Urothelium cell line (cell line): Measurements from ENCODE around the gene BMPR1B.
"Not testable (repeated sequence)": the region's sequence is repeated elsewhere in the genome, so short reads cannot be mapped to it uniquely, and the experiment has no call there.

Source experiments
- DNase-seq: peaks from one replicate; pipeline ENCODE4 v3.0.0; 2011; ENCODE audit warnings: low spot score, mixed read lengths
- FAIRE-seq: peaks from 2 replicates; lab custom pipeline; 2011; peaks lifted over from hg19 to GRCh38; lab: Jason Lieb, UNC

The BMPR1B gene

GRCh38 chr4:94831607-94832006, 73.9 kb downstream of the BMPR1B start:
- FAIRE-seq (no peak), DNase-seq (no peak)

- DNase-seq, FAIRE-seq: not testable (repeated sequence)
Measured at GRCh38 chr4:94832329-94832728, 74.6 kb downstream of the BMPR1B start.

GRCh38 chr4:94833394-94833793, 75.6 kb downstream of the BMPR1B start:
- no peak for DNase-seq
- FAIRE-seq = no peak

DNA sequence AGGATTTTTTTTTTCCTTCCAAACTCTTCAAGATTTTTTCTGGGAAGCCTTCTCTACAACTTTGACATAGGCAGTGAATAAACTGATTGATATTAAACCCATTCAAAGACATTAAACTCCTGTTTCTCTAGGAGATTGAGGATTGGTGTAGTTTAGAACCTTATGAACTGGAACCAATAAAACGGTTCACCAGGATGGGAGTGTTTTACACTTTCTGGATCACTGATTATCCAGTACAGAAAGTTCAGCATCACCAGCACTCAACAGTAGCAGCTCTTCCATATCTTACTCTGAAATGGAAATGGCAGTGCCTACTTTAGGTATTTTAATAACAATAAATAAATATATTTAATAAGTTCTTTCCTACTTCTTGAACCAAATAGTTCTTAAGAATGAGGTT, 76.7 kb downstream of the BMPR1B start:
- no peak for FAIRE-seq

GRCh38 chr4:94841166-94841863, 83.6 kb downstream of the BMPR1B start:
- not testable (repeated sequence) for DNase-seq, FAIRE-seq

More for the DNA sequence above, 76.7 kb downstream of the BMPR1B start:
- no peak for DNase-seq

- no peak for FAIRE-seq
Measured at GRCh38 chr4:94841864-94842221, 84.1 kb downstream of the BMPR1B start.

DNA sequence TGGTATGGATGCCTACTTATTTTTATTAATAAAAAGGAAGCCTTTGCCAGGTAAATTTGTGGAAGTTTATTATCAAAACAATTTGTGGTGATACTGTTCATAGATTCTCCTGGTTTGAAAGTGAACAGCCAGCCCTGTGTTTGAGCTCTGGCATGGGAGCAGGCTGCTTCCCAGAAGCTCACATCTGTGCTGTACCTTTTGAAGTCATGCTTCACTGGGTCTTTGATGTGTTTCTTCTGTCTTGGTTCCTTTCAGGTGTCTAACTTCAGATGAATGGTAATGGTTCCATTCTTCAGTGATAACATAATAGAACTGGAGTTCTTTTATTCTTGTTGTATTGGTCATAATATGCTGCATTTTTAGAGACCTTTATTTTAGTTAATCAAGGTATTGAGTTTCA, 85.5 kb downstream of the BMPR1B start:
- FAIRE-seq (no peak), DNase-seq (no peak)

More at GRCh38 chr4:94841864-94842221, 84.1 kb downstream of the BMPR1B start:
- no peak for DNase-seq

DNA sequence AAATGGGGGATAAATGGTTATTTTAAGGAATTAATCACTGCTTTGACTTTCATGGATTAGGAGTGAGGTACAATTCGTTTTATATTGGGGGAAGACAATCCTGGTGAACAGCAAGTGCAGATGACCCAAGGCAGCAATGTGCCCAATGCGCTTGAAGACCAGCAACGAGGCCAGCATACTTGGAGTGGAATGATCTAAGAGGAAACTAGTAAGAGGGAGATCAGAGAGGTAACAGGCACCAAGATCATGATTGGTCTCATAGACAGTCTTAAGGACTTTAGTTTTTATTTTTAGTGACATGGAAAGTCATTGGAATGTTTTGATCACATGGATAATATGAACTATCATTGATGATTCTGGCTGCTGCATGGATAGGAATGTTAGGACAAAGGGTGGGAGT, 90.6 kb downstream of the BMPR1B start:
- DNase-seq (no peak), FAIRE-seq (no peak)

DNA sequence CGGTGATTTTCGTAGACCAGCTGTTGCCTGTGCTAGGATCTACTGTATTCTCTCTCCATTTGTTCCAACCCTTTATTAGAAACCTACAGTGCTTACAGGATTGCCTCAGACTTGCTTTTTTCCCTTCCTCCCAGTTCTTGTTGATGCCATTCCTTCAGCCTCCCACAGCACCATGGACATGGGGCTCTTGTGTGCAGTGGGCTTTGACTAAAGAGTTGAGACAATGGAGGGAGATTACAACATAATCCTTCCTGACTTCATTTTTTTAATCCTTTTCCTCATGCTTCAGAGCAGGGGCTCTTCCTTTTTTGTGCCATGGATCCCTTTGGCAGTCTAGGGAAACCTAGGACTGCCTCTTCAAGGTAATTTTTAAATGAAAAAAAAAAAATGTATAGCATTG, 92.1 kb downstream of the BMPR1B start:
- no peak for FAIRE-seq
- DNase-seq = no peak

GRCh38 chr4:94852616-94853015, 94.9 kb downstream of the BMPR1B start:
- no peak for FAIRE-seq

GRCh38 chr4:94856030-94856429, 98.3 kb downstream of the BMPR1B start:
- FAIRE-seq (no peak), DNase-seq (no peak)

More at GRCh38 chr4:94852616-94853015, 94.9 kb downstream of the BMPR1B start:
- no peak for DNase-seq

- no peak for DNase-seq
- no peak for FAIRE-seq
Measured at GRCh38 chr4:94870146-94870545, 112.4 kb downstream of the BMPR1B start.

DNA sequence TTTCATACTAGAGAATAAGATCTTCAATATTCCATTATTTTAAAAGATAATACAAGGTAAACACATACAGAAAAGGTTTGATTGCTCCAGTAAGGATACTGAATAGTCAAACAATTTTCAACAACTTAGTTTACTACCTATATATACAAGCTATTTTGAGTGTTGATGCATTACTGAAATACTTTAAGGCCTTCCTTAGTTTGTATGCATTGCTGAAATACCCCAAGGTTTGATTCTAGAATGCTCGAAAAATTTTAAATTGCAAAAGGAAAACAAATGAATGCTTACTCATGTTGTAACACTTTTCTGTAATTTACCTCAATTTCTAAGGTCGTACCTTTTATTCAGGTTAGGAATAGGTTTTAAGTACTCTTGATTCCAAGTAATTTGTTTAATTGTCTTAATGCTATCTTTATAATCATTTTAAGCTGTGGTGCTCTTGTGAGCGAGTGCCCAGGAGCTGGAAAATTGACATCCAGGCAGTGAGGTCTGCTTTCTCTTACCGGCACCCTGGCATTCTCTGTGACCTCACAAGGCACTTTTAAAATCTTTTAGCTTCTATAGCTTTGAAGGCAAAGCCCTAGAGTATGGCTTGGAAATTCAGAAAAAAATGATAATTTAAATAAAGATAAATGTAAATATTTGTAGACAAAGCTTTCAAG, 114.0 kb downstream of the BMPR1B start:
- DNase-seq (no peak), FAIRE-seq (no peak)

GRCh38 chr4:94877973-94878372, 120.2 kb downstream of the BMPR1B start:
- no peak for FAIRE-seq
- DNase-seq = no peak

DNA sequence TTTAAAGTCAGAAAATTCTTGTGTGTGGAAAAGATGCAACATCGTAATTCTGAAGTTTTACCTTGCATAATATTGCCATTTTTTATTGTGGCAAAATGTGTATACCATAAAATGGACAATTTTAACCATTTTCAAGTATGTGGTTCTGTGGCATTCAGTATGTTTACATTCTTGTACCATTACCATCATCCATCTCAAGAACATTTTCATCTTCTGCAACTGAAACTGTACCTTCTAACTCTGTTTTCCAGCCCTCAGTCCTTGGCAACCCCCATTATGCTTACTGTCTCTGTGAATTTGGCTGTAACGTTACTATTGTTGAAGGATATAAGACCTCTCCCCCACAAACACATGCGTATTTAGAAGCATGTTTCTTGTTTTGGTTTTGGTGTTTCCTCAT, 123.2 kb downstream of the BMPR1B start:
- FAIRE-seq (peak; percentile 32), DNase-seq (no peak)

DNA sequence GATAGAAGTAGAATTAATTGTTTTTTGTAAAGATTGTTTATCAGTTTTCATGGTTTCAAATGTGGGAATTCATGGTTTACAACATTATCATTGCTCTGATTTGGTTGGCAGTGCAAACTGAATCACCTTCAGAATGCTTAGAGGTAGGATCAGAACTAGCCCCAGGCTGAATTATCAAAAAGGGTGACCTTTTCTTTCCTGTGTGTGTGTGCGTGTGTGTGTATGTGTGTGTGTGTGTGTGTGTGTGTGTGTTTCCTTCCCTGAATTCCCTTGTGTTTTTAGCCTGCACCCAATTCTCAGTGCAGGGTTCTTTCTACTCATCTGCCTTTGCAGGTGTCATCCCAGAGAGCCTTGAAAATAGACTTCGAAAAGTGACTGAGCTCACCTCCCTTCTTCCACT, 125.0 kb downstream of the BMPR1B start:
- DNase-seq (no peak), FAIRE-seq (no peak)

- FAIRE-seq = no peak
- no peak for DNase-seq
Measured at GRCh38 chr4:94887027-94887426, 129.3 kb downstream of the BMPR1B start.

GRCh38 chr4:94889523-94889922, 131.8 kb downstream of the BMPR1B start:
- DNase-seq (no peak), FAIRE-seq (no peak)

DNA sequence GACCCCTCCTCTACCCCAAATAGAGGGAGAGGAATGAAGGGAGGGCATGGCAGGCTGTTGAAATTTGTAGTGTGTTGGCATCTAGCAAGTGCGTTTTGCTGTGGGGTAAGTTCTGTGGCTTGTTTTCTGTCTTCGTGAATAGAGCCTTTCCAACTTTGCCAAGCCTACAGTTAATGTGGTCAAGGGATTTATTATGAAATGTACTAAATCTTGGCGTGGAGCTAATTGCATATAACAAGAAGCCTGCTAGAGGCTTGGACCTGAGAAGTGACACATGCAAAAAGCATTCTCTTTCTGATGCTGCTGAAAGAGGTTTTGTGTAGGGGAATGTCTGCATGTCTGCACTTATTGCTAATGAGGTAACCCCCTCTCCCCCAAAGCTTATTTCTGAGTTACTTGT, 132.2 kb downstream of the BMPR1B start:
- DNase-seq (peak; percentile 26), FAIRE-seq (no peak)

DNA sequence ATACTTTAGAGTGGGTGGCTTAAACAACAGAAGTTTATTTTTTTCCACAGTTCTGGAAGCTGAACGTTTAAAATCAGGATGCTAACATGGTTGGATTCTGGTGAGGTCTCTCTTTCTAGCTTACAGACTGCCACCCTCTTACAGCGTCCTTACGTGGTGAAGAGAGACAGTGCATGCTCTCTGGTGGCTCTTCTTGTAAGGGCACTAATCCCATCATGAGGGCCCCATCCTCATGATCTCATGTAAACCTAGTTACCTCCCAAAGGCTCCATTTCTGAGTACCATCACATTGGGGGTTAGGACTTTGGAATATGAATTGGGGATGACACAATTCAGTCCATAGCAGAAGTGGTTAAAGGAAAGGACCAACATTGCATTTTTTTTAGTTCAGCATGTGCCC, 132.8 kb downstream of the BMPR1B start:
- FAIRE-seq (no peak), DNase-seq (no peak)

DNA sequence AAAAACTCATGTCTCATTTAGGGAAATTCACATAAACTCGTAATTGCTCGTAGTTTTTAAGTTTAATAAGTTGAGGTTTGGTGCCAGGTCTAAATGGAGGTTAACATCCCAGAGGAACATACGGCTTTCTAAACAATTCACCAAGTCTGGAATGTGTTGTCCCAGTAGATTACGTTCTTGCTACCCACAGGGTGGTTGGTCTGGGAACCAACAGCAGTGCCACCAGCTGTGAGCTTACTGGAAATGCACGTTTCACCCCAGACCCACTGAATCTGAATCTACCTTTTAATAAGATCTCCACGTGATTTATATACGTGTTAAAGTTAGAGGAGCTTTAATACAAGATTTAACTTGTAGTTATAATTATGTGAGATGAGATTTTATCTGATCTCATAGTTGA, 134.3 kb downstream of the BMPR1B start:
- FAIRE-seq = no peak
- DNase-seq = peak; percentile 5

GRCh38 chr4:94895081-94895480, 137.3 kb downstream of the BMPR1B start:
- FAIRE-seq = no peak
- no peak for DNase-seq

DNA sequence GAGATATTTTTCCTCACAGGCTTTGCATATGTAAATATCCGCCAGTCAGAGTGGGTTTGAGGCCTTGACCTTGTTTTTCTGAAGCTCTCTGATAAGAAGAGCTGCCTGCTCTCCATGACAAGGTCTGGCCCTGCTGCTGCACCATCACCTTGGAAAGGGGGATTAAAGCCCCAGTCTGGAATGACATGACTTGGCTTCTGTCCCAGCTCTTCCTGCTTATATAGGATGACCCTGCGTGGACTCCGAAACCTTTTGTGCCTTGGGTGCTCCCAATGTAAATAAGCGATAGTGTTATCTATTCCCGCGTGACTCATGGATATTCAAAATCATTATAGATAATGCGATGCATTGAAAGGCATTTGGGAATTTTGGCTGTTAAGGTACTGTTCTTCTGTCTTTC, 139.3 kb downstream of the BMPR1B start:
- FAIRE-seq = no peak
- DNase-seq = no peak
